ENCODE data around the gene AOPEP.

AOPEP gene

DNA sequence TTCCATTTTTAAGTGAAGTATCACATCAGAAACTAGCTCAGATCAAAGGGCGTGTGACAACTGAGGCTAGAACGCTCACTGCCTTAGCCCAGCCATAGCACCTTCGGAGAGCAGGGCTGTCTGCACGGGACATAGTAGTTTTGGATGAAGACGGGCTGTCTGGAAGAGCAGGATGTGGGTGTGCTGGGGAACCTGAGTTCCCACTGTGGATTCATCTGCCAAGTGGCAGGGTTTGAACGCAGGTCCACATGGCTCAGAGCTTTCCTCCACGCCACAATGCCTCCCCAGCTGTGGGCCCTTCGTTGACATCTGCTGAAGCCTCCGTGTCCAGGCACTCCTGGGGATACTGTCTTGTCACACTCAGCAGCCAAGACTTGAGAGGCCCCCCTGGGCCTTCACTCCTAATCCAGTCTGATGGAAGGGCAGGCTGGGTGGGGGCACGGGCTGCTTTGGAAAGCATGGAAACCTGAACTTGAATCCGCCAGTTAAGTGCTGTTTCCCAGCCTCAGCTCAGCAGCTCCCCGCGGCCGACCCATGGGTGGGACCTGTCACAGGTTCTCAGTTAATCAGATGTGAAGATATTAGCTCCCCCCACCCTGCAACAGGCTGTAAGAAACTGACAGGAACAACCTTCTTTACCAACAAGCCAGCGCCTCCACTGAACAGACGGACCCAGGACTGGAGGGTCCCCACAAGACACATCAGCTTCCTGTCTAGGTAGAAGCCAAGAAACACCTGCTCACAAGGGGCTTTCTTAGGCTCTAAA, 362.9 kb downstream of the AOPEP start:
- no peak overlapping the region for H3K27ac Mint-ChIP-seq
- peaks cover 4% of the 10 kb centered on the region for H3K36me3 Mint-ChIP-seq (ENCODE audit: low read depth)
- peaks cover 4% of the 10 kb centered on the region for H3K4me1 Mint-ChIP-seq (ENCODE audit: low read depth)
- H3K27me3 Mint-ChIP-seq: no peaks in the 10 kb centered on the region
- no peaks in the 10 kb centered on the region for H3K9me3 Mint-ChIP-seq
- H3K4me3 Mint-ChIP-seq: no peak overlapping the region

DNA sequence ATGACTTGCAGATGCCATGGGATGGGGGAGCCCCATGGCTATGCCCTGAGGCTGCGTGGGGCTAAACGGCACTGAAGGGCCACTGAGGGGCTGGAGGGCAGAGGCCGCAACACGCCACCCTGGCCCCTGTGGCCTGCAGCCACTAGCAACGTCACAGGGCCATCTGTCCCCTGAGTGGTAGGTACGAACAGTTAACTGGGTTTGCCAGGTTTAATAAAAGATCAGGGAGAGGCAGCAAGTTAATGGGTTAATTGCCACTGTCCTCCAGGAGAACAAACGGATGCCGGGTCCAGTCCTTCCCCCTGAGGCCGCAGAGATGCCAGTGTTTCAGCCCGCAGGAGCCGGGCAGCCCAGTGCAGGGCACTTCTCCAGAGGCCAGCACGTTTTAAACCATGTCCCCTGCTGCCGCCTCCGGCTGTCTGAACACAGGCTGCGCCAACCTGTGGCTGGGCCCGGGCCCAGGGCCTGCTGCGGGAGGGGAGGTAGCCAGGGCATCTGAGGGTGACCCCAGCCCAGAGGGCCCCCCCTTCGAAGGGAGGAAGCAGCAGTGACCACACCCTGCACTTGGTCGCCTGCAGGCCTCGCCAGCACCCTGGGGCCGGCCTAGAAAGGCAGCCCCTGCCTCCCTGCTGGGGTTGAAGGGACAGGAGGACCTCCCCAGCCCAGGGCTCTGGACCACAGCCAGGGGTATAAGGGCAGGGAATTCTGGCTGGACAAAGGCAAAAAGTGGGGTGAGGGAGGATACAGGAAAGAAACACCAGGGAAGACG, 363.7 kb downstream of the AOPEP start:
- Mint-ChIP-seq H3K9me3 (no peaks in the 10 kb centered on the region), H3K4me1 (ENCODE audit: low read depth) (peaks cover 4% of the 10 kb centered on the region), H3K27ac (no peak overlapping the region), H3K27me3 (no peaks in the 10 kb centered on the region), H3K4me3 (no peak overlapping the region), H3K36me3 (ENCODE audit: low read depth) (peaks cover 4% of the 10 kb centered on the region)

DNA sequence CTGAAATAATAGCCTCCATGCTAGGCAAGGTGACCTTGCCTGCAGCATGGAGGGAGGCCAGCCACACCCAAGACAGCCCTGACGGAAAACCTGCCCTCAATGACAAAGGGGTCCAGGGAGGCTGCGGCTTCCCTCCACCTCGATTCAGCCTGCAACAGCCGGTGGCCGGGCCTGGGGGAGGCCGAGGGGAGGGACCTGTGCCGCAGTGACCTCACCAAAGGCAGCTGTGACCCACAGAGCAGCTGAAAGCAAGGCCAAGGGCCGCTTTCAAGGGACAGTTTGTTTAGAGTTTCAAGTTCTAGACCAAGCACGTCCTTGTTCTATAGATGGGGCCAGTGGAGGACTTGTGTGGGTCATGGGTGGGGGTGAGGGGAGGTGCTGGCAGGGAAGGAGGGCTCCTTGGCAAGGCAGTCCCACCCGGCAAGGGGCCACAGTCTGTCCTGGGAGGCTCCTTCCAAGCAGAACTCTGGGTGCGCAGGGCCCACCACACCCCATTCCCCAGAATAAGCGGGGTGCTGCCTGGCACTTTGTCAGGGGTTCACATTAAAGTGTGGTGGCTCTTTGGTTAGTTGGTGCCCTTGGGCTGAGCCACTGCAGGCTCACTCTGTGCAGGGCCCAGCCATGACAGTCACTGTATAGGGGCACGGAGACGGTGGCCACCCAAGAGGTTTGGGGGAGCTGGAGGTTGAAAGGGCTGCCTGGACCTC, 364.5 kb downstream of the AOPEP start:
- Mint-ChIP-seq H3K36me3 (ENCODE audit: low read depth) (peaks cover 4% of the 10 kb centered on the region), H3K4me3 (no peak overlapping the region), H3K4me1 (ENCODE audit: low read depth) (peaks cover 4% of the 10 kb centered on the region), H3K27ac (no peak overlapping the region), H3K27me3 (no peaks in the 10 kb centered on the region), H3K9me3 (no peaks in the 10 kb centered on the region)

DNA sequence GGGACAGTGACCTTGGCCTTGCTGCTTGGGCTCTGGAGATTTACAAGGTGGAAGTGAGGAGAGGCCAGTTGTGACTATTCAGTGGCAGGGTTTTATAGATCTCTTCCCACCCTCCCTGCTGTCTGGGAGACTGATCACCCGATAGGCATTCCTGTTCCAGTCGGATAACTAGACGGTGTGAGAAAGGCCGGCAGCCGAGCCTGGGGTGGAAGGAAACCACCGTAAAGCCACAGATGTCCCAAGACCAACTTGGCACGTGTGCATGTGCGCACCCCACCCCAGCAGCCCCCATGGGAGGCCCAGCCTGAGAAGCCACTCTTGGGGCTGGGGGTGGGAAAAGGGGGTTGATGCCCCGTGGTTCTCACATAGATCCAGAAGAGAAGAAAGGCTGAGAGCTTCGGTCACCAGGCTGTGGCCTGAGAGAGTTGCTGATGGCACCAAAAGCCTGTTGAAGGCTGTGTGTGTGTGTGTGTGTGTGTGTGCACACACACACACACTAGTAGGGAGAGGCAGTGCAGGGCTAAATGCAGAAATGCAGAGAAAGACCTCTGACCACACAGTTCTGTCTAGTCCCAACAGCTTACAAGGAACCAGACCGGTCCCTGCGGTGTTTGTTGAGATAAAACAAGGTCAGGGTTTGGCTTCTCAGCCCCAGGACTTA, 365.2 kb downstream of the AOPEP start:
- Mint-ChIP-seq H3K27ac (no peak overlapping the region), H3K36me3 (ENCODE audit: low read depth) (peaks cover under 1% of the 10 kb centered on the region), H3K9me3 (no peaks in the 10 kb centered on the region), H3K4me1 (ENCODE audit: low read depth) (peaks cover 4% of the 10 kb centered on the region), H3K27me3 (no peaks in the 10 kb centered on the region), H3K4me3 (no peak overlapping the region)

DNA sequence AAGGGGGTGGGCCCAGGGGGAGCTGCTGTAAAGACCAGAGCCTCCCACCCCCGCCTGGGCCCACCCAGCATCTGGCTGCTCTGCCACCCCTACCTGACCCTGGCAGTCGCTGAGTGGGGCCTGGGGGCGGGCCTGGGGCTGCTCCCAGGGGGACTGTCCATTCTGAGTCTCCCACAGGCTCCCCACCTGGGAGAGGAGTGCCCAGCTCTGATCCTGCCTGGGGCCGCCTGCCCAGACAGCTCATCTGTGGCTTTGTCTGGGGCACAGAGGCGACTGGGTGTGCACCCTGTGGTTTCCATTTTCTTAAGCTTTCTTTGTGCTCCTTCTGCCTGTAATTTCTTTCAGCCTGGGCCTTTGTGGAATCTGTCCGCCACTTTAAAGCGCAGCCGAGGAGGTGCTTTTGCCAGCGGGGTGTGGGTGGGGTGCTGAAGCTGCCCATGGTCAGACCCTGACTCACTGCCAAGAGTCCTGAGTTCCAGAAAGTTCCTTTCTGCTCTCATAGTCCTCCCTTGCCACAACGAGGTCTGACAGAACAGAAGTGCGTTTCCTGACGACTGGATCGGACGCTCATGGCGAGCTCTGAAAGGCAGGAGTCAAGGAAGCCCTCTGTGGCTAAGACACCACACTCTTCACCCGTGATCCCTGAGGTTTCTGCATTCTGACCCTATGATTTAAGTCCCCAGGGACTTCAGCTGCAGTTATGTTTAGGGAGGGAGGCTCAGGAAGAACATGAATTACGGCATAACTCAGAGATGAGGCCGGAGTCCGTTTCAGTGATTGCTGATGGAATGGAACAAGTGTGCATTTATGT, 366.0 kb downstream of the AOPEP start:
- Mint-ChIP-seq H3K4me1 (ENCODE audit: low read depth) (peaks cover 4% of the 10 kb centered on the region), H3K9me3 (no peaks in the 10 kb centered on the region), H3K36me3 (ENCODE audit: low read depth) (no peaks in the 10 kb centered on the region), H3K4me3 (no peak overlapping the region), H3K27me3 (no peaks in the 10 kb centered on the region), H3K27ac (no peak overlapping the region)

DNA sequence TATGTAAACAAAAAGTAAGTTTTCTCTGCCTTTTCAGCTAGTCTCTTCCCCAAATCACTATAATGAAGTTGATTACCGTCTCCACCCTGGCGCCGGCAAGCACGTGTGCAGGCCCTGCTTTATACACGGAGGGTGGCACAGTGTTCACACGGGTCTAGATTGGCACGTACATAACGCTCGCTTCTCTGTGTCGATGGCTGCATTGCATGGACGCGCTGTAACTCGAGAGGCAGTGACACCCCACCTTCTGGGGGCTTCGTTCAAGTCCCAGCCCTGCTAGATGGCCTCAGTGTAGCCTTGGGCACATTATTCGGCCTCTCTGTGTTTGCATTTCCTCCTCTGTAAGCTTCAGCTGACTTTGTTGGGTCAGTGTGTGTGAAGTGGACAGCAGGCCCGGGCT, 367.1 kb downstream of the AOPEP start:
- no peaks in the 10 kb centered on the region for H3K36me3 Mint-ChIP-seq (ENCODE audit: low read depth)
- peaks cover 4% of the 10 kb centered on the region for H3K4me1 Mint-ChIP-seq (ENCODE audit: low read depth)
- H3K9me3 Mint-ChIP-seq: no peaks in the 10 kb centered on the region
- H3K27me3 Mint-ChIP-seq: no peaks in the 10 kb centered on the region
- no peak overlapping the region for H3K4me3 Mint-ChIP-seq
- H3K27ac Mint-ChIP-seq: no peak overlapping the region

DNA sequence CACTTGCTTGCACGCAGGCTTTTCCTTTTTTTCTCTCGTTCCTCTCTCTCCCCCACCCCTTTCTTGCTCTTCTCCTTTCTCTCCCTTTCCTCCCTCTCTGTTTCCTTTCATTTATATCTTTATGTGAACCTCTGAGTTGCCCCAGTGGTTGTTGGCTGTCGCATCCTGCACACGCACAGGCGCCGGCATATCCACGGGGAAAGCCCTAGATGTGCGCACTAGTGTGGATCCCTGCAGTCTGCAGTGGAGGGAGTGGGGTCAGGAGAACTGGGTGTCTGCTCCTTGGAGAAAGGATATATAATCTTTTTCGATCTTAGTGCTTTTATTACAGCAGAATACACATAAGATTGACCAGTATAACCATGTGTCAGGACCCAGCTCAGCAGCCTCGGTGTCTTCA, 367.5 kb downstream of the AOPEP start:
- peaks cover 4% of the 10 kb centered on the region for H3K4me1 Mint-ChIP-seq (ENCODE audit: low read depth)
- no peaks in the 10 kb centered on the region for H3K36me3 Mint-ChIP-seq (ENCODE audit: low read depth)
- no peak overlapping the region for H3K4me3 Mint-ChIP-seq
- no peaks in the 10 kb centered on the region for H3K27me3 Mint-ChIP-seq
- H3K27ac Mint-ChIP-seq: no peak overlapping the region
- no peaks in the 10 kb centered on the region for H3K9me3 Mint-ChIP-seq

DNA sequence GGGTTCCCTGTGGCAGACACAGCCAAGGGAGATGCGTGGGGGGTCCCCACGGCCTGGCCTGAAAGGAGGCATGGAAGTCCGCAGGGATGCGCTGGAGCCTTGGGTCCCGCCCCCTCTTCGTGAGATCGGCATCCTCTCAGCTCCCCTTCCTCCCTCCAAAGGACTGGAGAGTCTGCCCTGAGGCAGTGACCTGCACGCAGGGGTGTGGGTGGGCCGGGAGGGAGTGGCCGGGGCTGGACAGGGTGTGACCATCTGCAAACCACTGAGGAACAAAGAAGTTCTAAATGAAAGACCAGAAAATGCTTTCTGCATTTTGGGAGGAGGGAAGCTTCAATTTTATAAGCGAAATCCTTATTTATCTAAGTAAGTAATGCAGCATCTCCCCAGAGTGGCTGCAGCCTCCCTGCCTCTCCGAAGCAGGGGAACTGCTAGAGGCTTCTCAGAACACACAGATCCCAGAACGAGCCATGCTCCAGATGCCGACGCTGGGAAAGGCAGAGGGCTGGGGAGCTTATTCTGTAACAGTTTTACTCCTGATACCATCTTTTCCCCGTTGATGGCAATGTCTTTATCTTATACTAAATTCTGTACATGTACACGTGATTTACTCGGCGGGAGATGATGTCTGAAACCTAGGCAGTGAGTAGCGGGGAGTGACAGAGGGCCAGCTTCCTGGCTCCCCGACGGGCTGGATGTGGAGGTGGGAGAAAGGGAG, 369.3 kb downstream of the AOPEP start:
- H3K27me3 Mint-ChIP-seq: no peaks in the 10 kb centered on the region
- H3K27ac Mint-ChIP-seq: no peak overlapping the region
- no peak overlapping the region for H3K4me3 Mint-ChIP-seq
- H3K9me3 Mint-ChIP-seq: no peaks in the 10 kb centered on the region
- no peaks in the 10 kb centered on the region for H3K36me3 Mint-ChIP-seq (ENCODE audit: low read depth)
- H3K4me1 Mint-ChIP-seq (ENCODE audit: low read depth): peaks cover 4% of the 10 kb centered on the region

DNA sequence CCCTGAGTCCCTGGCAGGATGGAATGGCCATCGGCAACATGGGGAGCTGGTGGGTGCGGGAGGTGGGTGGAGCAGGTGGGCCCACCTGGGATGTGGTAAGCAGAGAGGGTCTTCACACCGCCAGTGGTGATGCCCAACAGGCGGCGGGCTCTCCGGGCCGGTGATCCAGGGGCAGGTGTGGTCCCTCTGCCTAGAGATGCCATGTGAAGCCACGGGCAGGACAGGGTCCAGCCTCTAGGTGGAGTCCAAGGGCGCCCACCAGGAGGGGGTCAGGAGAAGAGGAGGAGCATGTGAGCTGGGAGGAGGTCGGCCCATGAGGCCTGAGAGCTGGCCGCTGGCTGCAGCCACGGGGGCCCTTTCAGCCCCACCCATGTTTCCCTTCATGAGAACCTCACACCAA, 369.9 kb downstream of the AOPEP start:
- no peak overlapping the region for H3K4me3 Mint-ChIP-seq
- no peak overlapping the region for H3K27ac Mint-ChIP-seq
- H3K9me3 Mint-ChIP-seq: no peaks in the 10 kb centered on the region
- H3K27me3 Mint-ChIP-seq: no peaks in the 10 kb centered on the region
- peaks cover 4% of the 10 kb centered on the region for H3K4me1 Mint-ChIP-seq (ENCODE audit: low read depth)
- H3K36me3 Mint-ChIP-seq (ENCODE audit: low read depth): no peaks in the 10 kb centered on the region

DNA sequence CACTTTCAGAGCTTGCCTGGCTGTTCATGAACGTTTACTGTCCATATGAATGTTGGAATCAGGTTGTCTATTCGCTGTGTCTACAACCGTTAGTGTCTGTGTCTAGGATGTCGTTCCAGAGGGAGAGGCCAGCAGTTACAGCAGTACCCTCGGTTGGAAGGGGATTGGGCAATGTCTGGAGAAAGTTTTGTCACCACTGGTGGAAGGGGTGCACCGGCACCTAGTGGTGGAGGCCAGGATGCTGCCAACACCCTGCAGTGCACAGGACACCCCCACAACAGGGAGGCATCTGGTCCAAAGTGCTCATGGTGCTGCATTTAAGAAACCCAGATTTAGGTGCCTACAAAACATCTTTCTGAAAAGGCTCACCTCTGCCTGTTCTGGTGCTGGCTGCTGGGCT, 370.3 kb downstream of the AOPEP start:
- no peaks in the 10 kb centered on the region for H3K27me3 Mint-ChIP-seq
- H3K36me3 Mint-ChIP-seq (ENCODE audit: low read depth): no peaks in the 10 kb centered on the region
- peaks cover 1% of the 10 kb centered on the region for H3K4me1 Mint-ChIP-seq (ENCODE audit: low read depth)
- H3K9me3 Mint-ChIP-seq: no peaks in the 10 kb centered on the region
- H3K27ac Mint-ChIP-seq: no peak overlapping the region
- H3K4me3 Mint-ChIP-seq: no peak overlapping the region

DNA sequence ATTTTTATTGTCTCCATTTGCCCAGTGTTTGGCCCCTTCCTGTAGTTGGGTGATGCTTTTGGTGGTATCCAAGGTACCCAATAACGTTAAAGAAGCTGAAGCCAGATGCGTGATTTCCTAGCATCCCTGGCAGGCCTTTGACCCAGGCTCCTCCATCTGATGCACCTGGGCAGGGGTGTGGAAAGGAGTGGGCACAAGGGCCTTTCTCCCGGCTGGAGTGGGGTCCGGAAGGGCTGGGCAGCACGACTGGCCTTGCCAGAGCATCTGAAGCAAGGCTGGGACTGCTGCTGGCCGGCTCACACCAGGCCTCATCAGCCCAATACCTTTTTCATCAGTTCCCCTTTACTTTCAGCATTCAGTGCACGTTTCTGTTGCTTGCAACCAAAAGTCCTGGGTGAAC, 370.8 kb downstream of the AOPEP start:
- Mint-ChIP-seq H3K36me3 (ENCODE audit: low read depth) (no peaks in the 10 kb centered on the region), H3K27me3 (no peaks in the 10 kb centered on the region), H3K27ac (no peak overlapping the region), H3K9me3 (no peaks in the 10 kb centered on the region), H3K4me1 (ENCODE audit: low read depth) (no peaks in the 10 kb centered on the region), H3K4me3 (no peak overlapping the region)

DNA sequence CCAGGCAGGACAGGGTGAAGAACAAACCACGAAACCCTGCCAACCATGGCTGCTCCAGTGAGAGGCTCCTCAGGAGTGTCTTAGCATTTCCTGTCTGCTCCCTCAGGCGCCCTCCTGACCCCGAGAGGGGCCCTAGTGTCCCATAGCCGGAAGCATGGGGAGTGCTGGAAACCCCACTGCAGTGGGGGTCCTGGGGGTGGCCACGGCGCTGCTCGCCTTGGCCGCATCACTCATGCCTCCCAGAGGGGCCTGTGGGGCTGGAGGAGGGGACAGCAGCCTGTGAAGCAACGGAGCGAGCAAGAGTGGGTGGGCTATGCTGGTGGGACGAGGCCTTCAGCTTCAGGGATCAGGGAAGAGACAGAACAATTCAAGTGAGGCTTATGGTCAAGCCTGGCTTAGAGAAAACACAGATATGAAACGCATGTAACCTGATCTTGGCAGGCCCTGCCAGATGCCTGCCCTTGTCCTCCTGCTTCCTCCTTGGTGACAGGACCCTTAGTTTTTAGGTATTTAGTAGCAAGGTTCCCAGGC, 372.0 kb downstream of the AOPEP start:
- no peak overlapping the region for H3K27ac Mint-ChIP-seq
- H3K4me1 Mint-ChIP-seq (ENCODE audit: low read depth): no peaks in the 10 kb centered on the region
- H3K36me3 Mint-ChIP-seq (ENCODE audit: low read depth): no peaks in the 10 kb centered on the region
- no peak overlapping the region for H3K4me3 Mint-ChIP-seq
- H3K27me3 Mint-ChIP-seq: no peaks in the 10 kb centered on the region
- no peaks in the 10 kb centered on the region for H3K9me3 Mint-ChIP-seq

DNA sequence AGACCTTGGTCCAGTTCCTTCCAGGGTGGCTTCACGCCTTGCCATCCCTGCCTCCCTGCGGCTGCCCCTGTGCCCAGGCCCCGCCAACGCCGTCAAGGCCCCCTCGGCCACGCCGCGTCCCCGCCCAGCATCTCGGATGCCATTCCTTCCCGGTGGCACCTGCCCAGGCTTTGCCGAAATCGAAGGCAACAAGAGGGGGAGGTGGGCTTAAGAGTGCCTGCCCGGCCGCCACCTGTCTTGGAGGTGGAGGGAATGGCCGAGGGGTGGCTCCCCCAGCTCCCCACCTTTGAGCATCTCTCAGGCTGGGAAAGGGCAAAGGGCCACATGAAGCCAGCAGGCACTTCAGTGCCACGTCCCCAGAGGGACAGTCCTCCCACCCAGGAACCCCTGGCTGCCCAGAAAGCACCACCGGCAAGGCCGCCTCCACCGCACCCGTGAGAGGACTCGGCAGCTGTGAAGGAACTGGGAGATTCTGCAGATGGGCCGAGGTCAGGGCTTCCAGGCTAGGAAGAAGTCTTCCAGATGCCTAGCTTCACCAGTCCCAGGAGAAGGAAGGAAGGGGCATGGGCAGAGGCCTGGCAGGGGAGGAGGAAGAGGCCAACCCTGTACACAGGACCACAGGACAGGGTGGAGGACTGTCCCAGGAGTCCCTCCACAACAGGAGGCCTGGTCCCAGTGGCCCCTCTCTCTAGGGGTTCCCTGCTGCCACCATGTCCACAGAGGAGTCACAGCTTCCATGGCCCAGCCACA, 373.0 kb downstream of the AOPEP start:
- H3K27ac Mint-ChIP-seq: no peak overlapping the region
- H3K4me3 Mint-ChIP-seq: no peak overlapping the region
- H3K36me3 Mint-ChIP-seq (ENCODE audit: low read depth): no peaks in the 10 kb centered on the region
- H3K4me1 Mint-ChIP-seq (ENCODE audit: low read depth): no peaks in the 10 kb centered on the region
- H3K9me3 Mint-ChIP-seq: no peaks in the 10 kb centered on the region
- H3K27me3 Mint-ChIP-seq: no peaks in the 10 kb centered on the region

Measured in stimulated activated naive CD8-positive, alpha-beta T cell treated with anti-CD3 and anti-CD28 coated beads, Interleukin-15, Interleukin-2, amounts not matched to agents 100 ng/mL and 50 ng/mL, for 24 hours (primary cell).